HepG2 (cell line): Measurements from ENCODE around the gene VWA5B1. TPM values are rescaled to one million over a fixed set of nuclear protein-coding genes. Genes with fewer than 3 reads are reported as not detected.
"Not testable (repeated sequence)": the region's sequence is repeated elsewhere in the genome, so short reads cannot be mapped to it uniquely, and the experiment has no call there.

ENCODE experiments used
- ATAC-seq: fragments of 200-7000 bp; cut with Tn5 transposase; 3 replicates; pipeline ENCODE4 v1.9.1; 2020; ENCODE audit warnings: mild to moderate bottlenecking, moderate library complexity
- BruUV-seq: library from RNA; stranded (reverse); fragments of 400-500 nt; replicated peaks from 2 replicates; lab custom pipeline; 2021; lab: Mats Ljungman, UMichigan
- CTCF ChIA-PET: fragments of 300-600 bp; formaldehyde crosslinking; extraction: SDS; loops from one replicate; lab custom pipeline; 2021; ENCODE audit warnings: low total read pairs, inconsistent platforms, low intra/inter-chr PET ratio; lab: Yijun Ruan, JAX
- POLR2A ChIA-PET: fragments of 350-600 bp; sonication (Branson Sonifier 250); formaldehyde crosslinking; loops from one replicate; lab custom pipeline; 2020; ENCODE audit warnings: antibody characterized with exemption, inconsistent platforms; lab: Yijun Ruan, JAX
- DNase-seq: peaks from one replicate; pipeline ENCODE4 v3.0.0-alpha.2; 2015; ENCODE audit warnings: low spot score
- FAIRE-seq: peaks from 3 replicates; lab custom pipeline; 2011; peaks lifted over from hg19 to GRCh38; lab: Jason Lieb, UNC
- H2AFZ ChIP-seq: one replicate; pipeline ENCODE4 v1.6.1; 2011; ENCODE audit warnings: low read length, inconsistent platforms
- H3K27ac ChIP-seq: fragments of 300-600 bp; 3 replicates; pipeline ENCODE4 v1.8.0; 2011; ENCODE audit warnings: mixed run types, mild to moderate bottlenecking, mixed read lengths, low read length, inconsistent platforms; ENCODE audit not compliant: insufficient read depth; ENCODE audit errors: extremely low read length
- H3K27me3 ChIP-seq, 2 experiments: fragments of 200-600 bp in 1 of 2; 2 replicates in 1 of 2; 3 replicates in 1 of 2; pipeline versions ENCODE4 v1.6.0 to v1.8.0; 2011; ENCODE audit warnings: low read length in 2 of 2, mild to moderate bottlenecking in 2 of 2, moderate library complexity in 2 of 2, inconsistent platforms in 1 of 2; ENCODE audit not compliant: insufficient read depth in 2 of 2, control insufficient read depth in 1 of 2
- H3K36me3 ChIP-seq, 2 experiments: fragments of 200-600 bp in 1 of 2; replicated peaks in 1 of 2; 2 replicates in 1 of 2; 3 replicates in 1 of 2; pipeline versions ENCODE4 v1.5.1 to v1.8.0; 2011; ENCODE audit warnings: low read length in 2 of 2, inconsistent platforms in 1 of 2; ENCODE audit not compliant: insufficient read depth in 2 of 2, control insufficient read depth in 1 of 2
- H3K4me1 ChIP-seq: 2 replicates; pipeline ENCODE4 v1.5.1; 2012; ENCODE audit warnings: low read length, inconsistent platforms; ENCODE audit not compliant: insufficient read depth
- H3K4me2 ChIP-seq: 2 replicates; pipeline ENCODE4 v1.6.0; 2011; ENCODE audit warnings: low read depth, low read length, inconsistent platforms
- H3K4me3 ChIP-seq, 3 experiments: fragments of 200-600 bp in 1 of 3; sonication (generic), shearing (Covaris generic) in 1 of 3; replicated peaks in 1 of 3; 2 replicates each; pipeline ENCODE4 v1.5.1; 2011 to 2016; ENCODE audit warnings: low read length in 3 of 3, inconsistent platforms in 2 of 3, low read depth in 2 of 3, mild to moderate bottlenecking in 2 of 3, control low read depth in 1 of 3, mixed read lengths in 1 of 3; ENCODE audit not compliant: insufficient read depth in 1 of 3
- H3K79me2 ChIP-seq: one replicate; pipeline ENCODE4 v1.6.1; 2011; ENCODE audit warnings: low read length, inconsistent platforms; ENCODE audit not compliant: insufficient read depth
- H3K9ac ChIP-seq: 2 replicates; pipeline ENCODE4 v1.6.0; 2011; ENCODE audit warnings: mild to moderate bottlenecking, low read depth, low read length, inconsistent platforms; ENCODE audit not compliant: insufficient read depth
- H3K9me3 ChIP-seq: 2 replicates; pipeline ENCODE4 v1.5.1; 2012; ENCODE audit warnings: mild to moderate bottlenecking, low read length
- H4K20me1 ChIP-seq: 2 replicates; pipeline ENCODE4 v1.6.0; 2011; ENCODE audit warnings: inconsistent platforms, mild to moderate bottlenecking, low read length, moderate library complexity; ENCODE audit not compliant: insufficient read depth
- KDM1A ChIP-seq: IDR thresholded peaks from 2 replicates; pipeline ENCODE4 v1.6.1; 2016; ENCODE audit warnings: missing compliant biosample characterization
- NFAT5 ChIP-seq: sonication (generic); formaldehyde crosslinking; IDR thresholded peaks from 2 replicates; pipeline ENCODE4 v1.4.0; 2020; ENCODE audit warnings: missing genetic modification reagents
- ZMAT5 ChIP-seq: sonication (generic); formaldehyde crosslinking; IDR thresholded peaks from 2 replicates; pipeline ENCODE4 v1.5.0; 2020; ENCODE audit warnings: mild to moderate bottlenecking, low read depth, missing genetic modification reagents, borderline replicate concordance
- ZSCAN30 ChIP-seq: sonication (generic); formaldehyde crosslinking; IDR thresholded peaks from 2 replicates; pipeline ENCODE4 v1.5.0; 2020; ENCODE audit warnings: mild to moderate bottlenecking, missing genetic modification reagents
- WGBS: methylation state at CpG from one replicate; pipeline ENCODE4 v1.1.6; 2017; ENCODE audit warnings: low lambda C conversion rate; 5-methylcytosine and 5-hydroxymethylcytosine counted together
- in situ Hi-C: cut with HindIII; loops from 2 replicates; pipeline ENCODE4 v1.10.0; 2017; ENCODE audit warnings: low pct_unique_long_range_greater_than_20kb; ENCODE audit not compliant: extremely low pct_ligation_motif_present
- intact Hi-C: fragments of 100-400 bp; cut with micrococcal nuclease; formaldehyde crosslinking; loops from one replicate; pipeline ENCODE4 v1.10.0; 2022; ENCODE audit not compliant: unreplicated experiment
- polyA plus RNA-seq, 8 experiments: library from polyadenylated mRNA; depleted of rRNA in 3 of 8; stranded (reverse) in 7 of 8; unstranded in 1 of 8; fragments of >200 nt; fragmentation: Illumina TruSeq in 4 of 8; extraction: Trizol in 4 of 8; gene quantifications; 2 replicates each; pipeline versions ENCODE4 v1.2.1 to v1.2.3, GENCODE V29; 2011 to 2016; ENCODE audit warnings: low read depth in 4 of 8, missing spikeins in 1 of 8, mixed read lengths in 1 of 8; ENCODE audit not compliant: insufficient read depth in 1 of 8
- total RNA-seq, 5 experiments: library from RNA; depleted of rRNA; stranded (reverse); fragments of >200 nt; fragmentation: Illumina TruSeq; extraction: Trizol; gene quantifications; 2 replicates each; pipeline ENCODE4 v1.2.3, GENCODE V29; 2016; ENCODE audit warnings: low read depth in 1 of 5

VWA5B1 gene
- total and polyA plus RNA-seq, 2 of the 13 experiments (the other 11 are each of a cell fraction or from before 2014, with no cell fraction given): not detected

GRCh38 chr1:20285510-20285909 is 5.2 kb upstream of the VWA5B1 start (continued):
- TF ChIP-seq NFAT5 (CRISPR knock-in tag): no peak
- TF ChIP-seq ZMAT5 (CRISPR knock-in tag): no peak
- TF ChIP-seq ZSCAN30 (CRISPR knock-in tag): no peak
- no peak for TF ChIP-seq KDM1A (CRISPR knock-in tag)

- BruUV-seq, H4K20me1 ChIP-seq, H3K4me3 ChIP-seq, H3K9me3 ChIP-seq, ATAC-seq, H2AFZ ChIP-seq, H3K79me2 ChIP-seq, H3K9ac ChIP-seq, POLR2A ChIA-PET, H3K36me3 ChIP-seq, CTCF ChIA-PET, H3K4me2 ChIP-seq, H3K4me1 ChIP-seq, H3K27ac ChIP-seq, FAIRE-seq, in situ Hi-C loops, DNase-seq: not testable (repeated sequence)
- peaks cover 1 to 44% of the 10 kb centered on the region in 2 experiments; a peak in 3 of 5 replicates for H3K27me3 ChIP-seq
- 0% methylated on average over 3 of the region's 3 CpGs for WGBS
- intact Hi-C loops: loop anchor here (5.0 kb wide), 1 partner anchor 1880 kb away; no protein-coding TSS in a partner anchor
Observed at GRCh38 chr1:20287696-20288095, 3.0 kb upstream of the VWA5B1 start.
